22Rv1 (cell line): ENCODE data around the gene IGLL5.

Experiments
- ZFX ChIP-seq: fragments of 450-650 bp; IDR thresholded peaks from 2 replicates; pipeline ENCODE4 v1.6.1; 2017; ENCODE audit warnings: antibody characterized with exemption, borderline replicate concordance
- TF ChIP-seq, protein P1 (sequence below): fragments of 450-650 bp; IDR thresholded peaks from 2 replicates; pipeline ENCODE4 v1.5.1; 2017; ENCODE audit warnings: mild to moderate bottlenecking

GRCh38 chr22:22878211-22878570, 9.4 kb upstream of the IGLL5 start:
- TF ChIP-seq, protein P1, sequence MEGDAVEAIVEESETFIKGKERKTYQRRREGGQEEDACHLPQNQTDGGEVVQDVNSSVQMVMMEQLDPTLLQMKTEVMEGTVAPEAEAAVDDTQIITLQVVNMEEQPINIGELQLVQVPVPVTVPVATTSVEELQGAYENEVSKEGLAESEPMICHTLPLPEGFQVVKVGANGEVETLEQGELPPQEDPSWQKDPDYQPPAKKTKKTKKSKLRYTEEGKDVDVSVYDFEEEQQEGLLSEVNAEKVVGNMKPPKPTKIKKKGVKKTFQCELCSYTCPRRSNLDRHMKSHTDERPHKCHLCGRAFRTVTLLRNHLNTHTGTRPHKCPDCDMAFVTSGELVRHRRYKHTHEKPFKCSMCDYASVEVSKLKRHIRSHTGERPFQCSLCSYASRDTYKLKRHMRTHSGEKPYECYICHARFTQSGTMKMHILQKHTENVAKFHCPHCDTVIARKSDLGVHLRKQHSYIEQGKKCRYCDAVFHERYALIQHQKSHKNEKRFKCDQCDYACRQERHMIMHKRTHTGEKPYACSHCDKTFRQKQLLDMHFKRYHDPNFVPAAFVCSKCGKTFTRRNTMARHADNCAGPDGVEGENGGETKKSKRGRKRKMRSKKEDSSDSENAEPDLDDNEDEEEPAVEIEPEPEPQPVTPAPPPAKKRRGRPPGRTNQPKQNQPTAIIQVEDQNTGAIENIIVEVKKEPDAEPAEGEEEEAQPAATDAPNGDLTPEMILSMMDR, result no peak
- TF ChIP-seq ZFX, result no peak
